ENCODE data around the gene ADM2. TPM values are rescaled to one million over a fixed set of nuclear protein-coding genes. Genes with fewer than 3 reads are reported as not detected.

ADM2 gene
- total RNA-seq, 1 donor from 2014 or later = not detected

GRCh38 chr22:50477923-50478322 lies 3.4 kb upstream of the ADM2 start:
- intact Hi-C loops (cut with DNase I) = no loop called here
- no peak for ATAC-seq
- DNase-seq (ENCODE audit: missing footprints) = no peak

DNA sequence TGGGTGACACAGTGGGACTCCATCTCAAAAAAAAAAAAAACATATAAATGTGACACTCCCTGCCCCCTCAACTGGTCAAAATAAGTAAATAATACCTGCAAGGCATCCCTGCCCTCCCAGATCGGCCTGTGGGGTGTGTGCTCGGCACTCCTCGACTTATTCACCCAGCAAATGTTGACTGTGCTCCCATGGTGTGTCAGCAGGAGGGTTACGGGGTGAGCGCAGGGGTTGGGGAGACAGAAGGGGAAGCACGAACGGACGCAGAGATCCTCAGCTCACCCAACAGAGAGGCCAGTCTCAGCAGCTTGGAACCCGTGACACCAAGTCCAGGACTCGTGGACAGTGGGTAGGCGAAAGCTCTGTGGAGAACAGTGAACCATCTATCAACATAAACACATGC lies 1.6 kb upstream of the ADM2 start:
- intact Hi-C loops (cut with DNase I) = no loop called here
- no peak for DNase-seq (ENCODE audit: missing footprints)
- no peak for ATAC-seq

DNA sequence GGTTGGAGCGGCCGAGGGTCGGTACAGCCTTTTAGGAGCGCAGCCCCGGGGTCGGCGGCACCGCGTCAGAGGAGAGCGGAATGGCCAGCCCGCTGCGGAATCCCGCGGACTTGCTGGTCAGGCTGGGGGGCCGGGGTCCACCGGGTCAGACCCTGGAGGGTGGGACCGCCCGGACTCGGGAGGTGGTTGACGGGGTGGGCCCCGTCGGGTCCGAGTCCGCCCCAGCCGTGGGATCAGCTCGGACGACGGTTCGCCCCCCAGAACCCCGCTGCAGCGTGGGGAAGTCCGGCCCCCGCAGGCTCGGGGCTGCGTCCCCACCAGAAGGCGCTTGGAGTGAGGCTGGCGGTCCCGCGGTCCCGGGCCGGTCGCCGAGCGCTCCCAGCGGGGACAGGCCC lies 301 bp upstream of the ADM2 start:
- intact Hi-C loops (cut with DNase I) = no loop called here
- no peak for ATAC-seq
- no peak for DNase-seq (ENCODE audit: missing footprints)

DNA sequence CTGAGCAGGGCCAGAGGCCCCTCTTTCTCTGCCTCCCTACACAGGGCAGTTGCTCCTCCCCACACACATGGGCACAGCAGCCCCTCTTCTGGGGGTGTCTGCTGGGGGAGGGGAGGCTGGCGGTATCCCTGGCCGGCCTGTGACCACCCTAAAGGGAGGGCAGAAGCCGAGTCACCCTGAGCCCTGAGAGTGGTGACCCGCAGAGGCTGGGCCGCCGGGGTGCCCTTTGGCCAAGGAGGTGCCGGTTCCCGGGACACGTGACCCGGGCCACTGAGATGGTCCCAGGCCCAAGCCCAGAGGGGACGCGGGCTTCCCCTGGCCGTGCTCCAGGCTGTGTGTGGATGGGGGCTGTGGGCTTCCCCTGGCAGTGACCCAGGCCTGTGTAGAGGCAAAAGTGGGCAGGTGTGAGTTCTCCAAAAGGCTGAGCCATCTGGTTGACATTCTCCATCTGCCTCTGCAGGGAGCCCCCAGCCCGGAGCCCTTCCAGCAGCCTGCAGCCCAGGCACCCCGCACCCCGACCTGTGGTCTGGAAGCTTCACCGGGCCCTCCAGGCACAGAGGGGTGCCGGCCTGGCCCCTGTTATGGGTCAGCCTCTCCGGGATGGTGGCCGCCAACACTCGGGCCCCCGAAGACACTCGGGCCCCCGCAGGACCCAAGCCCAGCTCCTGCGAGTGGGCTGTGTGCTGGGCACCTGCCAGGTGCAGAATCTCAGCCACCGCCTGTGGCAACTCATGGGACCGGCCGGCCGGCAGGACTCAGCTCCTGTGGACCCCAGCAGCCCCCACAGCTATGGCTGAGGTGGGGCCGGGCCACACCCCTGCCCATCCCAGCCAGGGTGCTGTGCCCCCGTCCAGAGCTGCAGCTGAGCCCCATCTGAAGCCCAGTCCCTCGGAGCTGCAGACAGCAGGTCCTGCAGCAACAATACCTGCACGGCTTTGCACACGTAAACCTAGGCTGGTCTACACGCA lies 1.0 kb downstream of the ADM2 start:
- no peak for ATAC-seq
- DNase-seq (ENCODE audit: missing footprints) = no peak
- intact Hi-C loops (cut with DNase I) = no loop called here

DNA sequence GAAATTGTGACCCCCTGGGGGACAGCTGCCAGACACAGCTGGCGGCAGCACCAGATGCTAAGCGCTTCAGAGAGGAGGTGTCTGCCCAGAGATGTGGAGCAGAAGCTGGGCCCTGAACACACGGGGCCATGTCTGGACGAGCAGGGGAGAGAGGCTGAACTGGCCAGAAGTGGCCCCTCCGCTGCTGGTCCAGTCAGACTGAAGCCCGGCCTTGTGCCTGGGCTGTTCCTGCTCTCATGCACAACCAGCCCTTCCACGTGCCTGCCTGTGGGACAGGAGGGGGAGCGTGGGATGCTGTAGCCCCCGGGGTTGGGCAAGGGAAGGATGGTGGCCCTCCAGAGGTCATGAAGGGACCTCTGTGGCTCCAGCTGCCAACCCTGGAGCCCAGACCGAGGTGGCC lies 1.8 kb downstream of the ADM2 start:
- no peak for DNase-seq (ENCODE audit: missing footprints)
- no peak for ATAC-seq
- intact Hi-C loops (cut with DNase I) = no loop called here

DNA sequence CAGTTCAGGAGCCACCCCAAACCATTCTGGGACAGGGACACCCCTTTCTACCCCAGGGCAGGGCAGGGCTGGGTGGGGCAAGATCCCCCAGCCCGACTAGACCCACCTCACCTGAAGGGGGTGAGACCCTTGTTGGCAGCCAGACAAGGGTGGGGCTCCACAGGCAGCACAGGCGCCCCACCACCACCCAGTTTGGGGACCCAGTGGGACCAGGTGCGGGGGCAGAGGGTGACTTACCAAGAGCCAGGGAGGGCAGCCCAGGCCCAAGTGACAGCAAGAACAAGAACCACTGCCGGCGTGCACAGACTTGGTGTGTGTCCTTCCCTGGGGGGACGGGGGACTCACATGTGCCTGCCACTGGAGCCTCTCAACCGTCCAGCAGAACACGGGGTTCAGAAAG lies 2.2 kb downstream of the ADM2 start:
- intact Hi-C loops (cut with DNase I) = no loop called here
- ATAC-seq = no peak
- no peak for DNase-seq (ENCODE audit: missing footprints)

GRCh38 chr22:50483977-50484853 lies 2.9 kb downstream of the ADM2 start:
- intact Hi-C loops (cut with DNase I) = no loop called here
- ATAC-seq (no peak), DNase-seq (ENCODE audit: missing footprints) (no peak)

DNA sequence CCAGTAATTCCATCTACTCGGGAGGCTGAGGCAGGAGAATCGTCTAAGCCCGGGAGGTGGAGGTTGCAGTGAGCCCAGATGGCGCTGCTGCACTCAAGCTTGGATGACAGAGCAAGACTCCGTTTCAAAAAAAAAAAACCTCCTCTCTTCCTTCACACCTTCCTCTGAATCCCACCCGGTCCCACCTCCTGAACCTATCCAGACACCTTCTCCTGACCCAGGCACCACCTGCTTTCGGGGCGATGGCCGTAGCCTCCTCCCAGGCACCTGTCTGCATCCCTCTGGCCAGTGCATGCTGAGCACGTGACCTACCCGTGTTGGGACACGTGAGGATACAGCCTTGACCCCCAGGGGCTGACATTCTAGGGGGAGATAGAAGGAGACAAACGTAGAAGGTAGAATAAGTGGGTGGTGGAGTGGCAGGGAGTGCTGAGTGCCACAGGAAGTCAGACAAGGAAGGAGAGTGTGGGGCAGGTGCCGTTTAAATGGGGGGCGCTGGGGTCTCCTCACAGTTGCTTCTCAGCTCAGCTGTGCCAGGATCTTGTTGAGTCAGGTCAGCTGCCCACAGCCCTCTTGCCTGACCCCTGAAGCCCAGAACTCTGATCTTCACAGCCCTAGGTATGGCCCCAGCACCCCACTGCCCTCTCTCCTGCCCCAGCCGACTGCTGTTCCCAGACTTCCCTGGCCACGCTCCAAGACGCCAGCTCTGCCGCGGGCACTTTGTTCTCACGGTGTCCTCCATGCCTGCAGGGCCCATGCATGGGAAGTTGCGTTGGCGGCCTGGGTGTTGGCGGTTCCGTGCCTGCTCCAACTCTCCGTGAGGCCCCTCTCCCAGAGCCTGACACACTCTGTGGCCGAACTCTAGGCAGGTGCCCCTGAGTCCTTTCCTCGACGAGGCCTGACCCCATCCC lies 4.1 kb downstream of the ADM2 start:
- DNase-seq (ENCODE audit: missing footprints) (no peak), ATAC-seq (no peak)
- intact Hi-C loops (cut with DNase I) = no loop called here

DNA sequence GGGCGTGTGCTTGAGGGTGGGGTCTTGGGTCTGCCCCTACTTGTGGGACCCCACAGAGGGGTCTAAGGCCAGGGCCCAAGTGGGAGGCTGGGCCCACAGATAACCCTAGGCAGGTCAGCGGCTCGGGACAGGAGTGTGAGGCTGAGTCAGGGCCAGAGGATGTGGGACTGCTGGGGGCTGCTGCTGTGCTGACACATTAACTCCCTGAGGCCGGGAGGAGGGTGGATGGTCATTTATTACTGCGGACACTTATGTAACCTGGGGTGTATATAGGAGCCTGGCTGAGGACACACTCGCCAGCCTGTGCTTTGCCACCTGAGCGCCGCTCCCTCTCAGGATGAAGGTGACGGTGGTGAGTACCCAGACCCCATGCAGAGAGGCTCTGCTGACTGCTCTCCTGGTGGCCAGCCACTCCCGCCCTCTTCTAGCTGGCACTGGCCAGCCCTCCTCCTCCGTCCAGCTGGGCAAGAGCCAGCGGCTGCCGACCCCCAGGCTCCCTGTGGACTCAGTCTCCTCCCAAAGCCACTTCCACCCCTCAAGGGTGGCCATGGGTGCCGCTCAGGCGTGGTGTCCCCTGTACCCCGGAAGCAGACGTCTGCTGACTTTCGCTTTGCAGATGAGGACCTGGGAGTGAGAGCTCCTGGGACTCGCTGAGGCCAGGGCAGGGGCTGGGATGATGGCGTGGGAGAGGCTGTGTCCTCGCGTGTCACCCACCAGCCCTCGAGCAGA lies 5.4 kb downstream of the ADM2 start, which contains the start of gene MIOX:
MIOX (plus strand) TSS at position 299 of the 729 bp plus-strand sequence; CDS start at position 338, 39 bp downstream.
- intact Hi-C loops (cut with DNase I) = no loop called here
- ATAC-seq (no peak), DNase-seq (ENCODE audit: missing footprints) (no peak)

GRCh38 chr22:50487290-50488005 lies 6.1 kb downstream of the ADM2 start:
- ATAC-seq = no peak
- no peak for DNase-seq (ENCODE audit: missing footprints)
- intact Hi-C loops (cut with DNase I) = no loop called here

DNA sequence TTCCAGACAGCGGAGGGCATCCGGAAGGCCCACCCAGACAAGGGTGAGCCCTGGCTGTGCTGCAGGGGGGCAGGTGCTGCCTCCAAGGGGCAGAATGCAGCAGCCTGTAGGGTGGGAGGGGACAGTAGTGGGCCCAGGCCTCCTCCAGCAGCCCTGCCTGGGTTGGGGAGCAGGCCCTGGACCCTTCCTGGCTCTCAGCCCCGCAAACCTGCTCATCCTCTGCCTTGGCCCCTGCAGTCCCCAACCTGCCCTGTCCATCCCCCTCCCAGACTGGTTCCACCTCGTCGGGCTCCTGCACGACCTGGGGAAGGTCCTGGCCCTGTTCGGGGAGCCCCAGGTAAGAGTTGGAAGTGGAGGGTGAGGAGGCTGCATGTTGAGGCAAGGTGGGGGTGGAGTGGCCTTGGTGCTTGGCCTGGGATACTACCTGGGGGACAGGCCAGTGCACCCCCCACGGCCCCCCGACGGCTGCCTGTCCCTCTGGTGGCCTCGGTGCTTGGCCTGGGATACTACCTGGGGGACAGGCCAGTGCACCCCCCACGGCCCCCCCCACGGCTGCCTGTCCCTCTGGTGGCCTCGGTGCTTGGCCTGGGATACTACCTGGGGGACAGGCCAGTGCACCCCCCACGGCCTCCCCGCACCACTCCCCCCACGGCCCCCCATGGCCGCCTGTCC lies 6.8 kb downstream of the ADM2 start:
- no peak for DNase-seq (ENCODE audit: missing footprints)
- no peak for ATAC-seq
- intact Hi-C loops (cut with DNase I) = no loop called here

GRCh38 chr22:50488886-50489285 lies 7.5 kb downstream of the ADM2 start:
- DNase-seq (ENCODE audit: missing footprints) (no peak), ATAC-seq (no peak)
- intact Hi-C loops (cut with DNase I) = no loop called here

DNA sequence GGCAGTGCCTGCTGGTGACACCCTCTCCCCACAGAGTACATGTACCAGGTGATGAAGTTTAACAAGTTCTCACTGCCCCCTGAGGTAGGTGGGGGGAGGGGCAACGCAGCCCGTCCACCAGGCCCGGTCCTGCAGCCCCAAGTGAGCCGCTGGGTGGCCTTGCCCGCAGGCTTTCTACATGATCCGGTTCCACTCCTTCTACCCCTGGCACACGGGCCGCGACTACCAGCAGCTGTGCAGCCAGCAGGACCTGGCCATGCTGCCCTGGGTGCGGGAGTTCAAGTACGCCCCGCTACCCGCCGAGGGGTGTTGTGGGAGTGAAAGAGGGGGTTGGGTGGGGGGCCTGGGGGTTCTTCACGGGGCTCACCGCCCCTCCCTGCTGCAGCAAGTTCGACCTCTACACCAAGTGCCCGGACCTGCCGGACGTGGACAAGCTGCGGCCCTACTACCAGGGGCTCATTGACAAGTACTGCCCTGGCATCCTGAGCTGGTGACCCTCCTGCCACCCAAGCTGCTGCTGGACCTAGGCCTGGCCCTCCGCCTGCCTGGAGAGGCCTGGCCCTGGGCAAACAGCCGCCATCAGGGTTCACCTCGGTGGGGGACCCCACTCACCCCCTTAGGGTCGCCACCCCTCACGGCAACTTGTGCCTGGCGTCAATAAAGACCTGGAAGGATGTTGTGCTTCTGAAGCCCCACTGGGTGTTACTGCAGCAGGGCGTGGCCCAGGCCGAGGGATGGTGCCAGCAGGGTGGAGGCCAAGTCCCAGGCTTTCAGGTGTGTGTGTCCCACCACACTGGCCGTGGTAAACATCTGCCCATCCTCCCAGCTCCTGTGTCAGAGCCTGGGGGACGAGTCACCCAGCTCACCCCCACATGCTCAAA lies 8.3 kb downstream of the ADM2 start:
- no peak for DNase-seq (ENCODE audit: missing footprints)
- ATAC-seq = no peak

DNA sequence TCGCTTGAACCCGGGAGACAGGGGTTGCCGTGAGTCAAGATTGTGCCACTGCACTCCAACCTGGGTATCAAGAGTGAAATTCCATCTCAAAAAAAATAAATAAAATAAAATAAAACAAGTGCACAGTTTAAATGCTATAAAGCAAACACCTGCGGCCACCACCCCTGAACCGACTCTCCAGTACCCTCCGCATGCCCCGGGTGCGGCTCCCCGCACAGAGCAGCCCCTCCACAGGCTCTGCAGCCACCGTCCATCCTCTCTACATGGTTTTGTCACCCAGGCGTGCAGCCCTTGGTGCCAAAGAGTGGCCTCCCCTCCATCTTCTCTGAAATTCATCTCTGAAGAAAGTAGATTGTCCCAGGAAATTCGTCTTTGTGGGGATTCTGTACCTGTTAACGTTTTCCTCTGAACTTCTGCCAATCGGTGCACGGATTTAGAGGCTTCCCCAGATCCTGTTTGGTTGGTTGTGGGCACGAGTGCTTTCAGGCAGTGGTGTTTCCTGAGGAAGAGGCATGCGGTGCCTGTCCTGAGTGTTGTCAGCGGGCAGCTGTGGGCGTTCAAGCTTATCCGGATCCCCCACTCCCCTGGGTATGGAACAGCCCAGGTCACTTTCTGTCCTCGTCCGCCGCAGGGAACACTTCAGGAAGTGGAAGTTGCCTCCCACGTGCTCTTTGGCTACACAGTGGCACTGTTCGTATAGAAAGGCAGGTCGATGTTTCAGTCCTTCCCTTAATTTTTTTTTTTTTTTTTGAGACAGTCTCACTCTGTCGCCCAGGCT lies 9.4 kb downstream of the ADM2 start:
- intact Hi-C loops (cut with DNase I) = no loop called here
- ATAC-seq (no peak), DNase-seq (ENCODE audit: missing footprints) (no peak)

More for the DNA sequence above, 8.3 kb downstream of the ADM2 start:
- intact Hi-C loops (cut with DNase I) = no loop called here

DNA sequence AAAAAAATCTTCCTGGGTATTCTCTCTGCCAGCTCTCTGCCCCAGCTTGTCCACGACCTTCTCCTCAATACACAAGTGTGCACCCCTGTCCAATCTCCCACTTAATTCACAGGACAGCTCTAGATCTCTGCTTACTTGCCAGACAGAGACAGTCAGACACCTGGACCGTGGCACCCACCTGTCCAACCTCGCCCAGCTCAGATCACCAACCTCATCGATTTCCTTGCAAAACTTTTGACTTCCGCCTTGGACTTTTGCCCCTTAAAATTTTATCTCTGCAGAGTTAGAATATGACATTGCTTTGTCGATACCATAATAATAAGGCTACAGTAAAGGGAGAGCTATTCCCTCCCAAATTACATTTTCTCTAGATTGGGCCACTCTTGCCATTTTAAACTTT lies 15.8 kb downstream of the ADM2 start:
- DNase-seq (ENCODE audit: missing footprints) (no peak), ATAC-seq (no peak)
- intact Hi-C loops (cut with DNase I) = no loop called here
